ENCODE data around the gene PRKAG1.
A peak's percentile ranks its signal among the peaks of the same experiment; 100 is the strongest.

Gene PRKAG1

GRCh38 chr12:49059045-49059298 lies 40.4 kb upstream of the PRKAG1 start (continued):
- TF ChIP-seq, protein P1, sequence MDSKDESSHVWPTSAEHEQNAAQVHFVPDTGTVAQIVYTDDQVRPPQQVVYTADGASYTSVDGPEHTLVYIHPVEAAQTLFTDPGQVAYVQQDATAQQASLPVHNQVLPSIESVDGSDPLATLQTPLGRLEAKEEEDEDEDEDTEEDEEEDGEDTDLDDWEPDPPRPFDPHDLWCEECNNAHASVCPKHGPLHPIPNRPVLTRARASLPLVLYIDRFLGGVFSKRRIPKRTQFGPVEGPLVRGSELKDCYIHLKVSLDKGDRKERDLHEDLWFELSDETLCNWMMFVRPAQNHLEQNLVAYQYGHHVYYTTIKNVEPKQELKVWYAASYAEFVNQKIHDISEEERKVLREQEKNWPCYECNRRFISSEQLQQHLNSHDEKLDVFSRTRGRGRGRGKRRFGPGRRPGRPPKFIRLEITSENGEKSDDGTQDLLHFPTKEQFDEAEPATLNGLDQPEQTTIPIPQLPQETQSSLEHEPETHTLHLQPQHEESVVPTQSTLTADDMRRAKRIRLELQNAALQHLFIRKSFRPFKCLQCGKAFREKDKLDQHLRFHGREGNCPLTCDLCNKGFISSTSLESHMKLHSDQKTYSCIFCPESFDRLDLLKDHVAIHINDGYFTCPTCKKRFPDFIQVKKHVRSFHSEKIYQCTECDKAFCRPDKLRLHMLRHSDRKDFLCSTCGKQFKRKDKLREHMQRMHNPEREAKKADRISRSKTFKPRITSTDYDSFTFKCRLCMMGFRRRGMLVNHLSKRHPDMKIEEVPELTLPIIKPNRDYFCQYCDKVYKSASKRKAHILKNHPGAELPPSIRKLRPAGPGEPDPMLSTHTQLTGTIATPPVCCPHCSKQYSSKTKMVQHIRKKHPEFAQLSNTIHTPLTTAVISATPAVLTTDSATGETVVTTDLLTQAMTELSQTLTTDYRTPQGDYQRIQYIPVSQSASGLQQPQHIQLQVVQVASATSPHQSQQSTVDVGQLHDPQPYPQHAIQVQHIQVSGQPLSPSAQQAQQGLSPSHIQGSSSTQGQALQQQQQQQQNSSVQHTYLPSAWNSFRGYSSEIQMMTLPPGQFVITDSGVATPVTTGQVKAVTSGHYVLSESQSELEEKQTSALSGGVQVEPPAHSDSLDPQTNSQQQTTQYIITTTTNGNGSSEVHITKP (tag by site-specific recombination; IDR thresholded peaks at IDR 0.05) = peak; percentile 59
- TF ChIP-seq IKZF3 (tag by site-specific recombination; IDR thresholded peaks at IDR 0.05) = 0 out of 2 replicates have a peak, but pooled peaks have one; percentile 19
- peak; percentile 61 for TF ChIP-seq ZNF76 (tag by site-specific recombination; IDR thresholded peaks at IDR 0.05; ENCODE audit: borderline replicate concordance, low read depth)
- TF ChIP-seq, protein P2, sequence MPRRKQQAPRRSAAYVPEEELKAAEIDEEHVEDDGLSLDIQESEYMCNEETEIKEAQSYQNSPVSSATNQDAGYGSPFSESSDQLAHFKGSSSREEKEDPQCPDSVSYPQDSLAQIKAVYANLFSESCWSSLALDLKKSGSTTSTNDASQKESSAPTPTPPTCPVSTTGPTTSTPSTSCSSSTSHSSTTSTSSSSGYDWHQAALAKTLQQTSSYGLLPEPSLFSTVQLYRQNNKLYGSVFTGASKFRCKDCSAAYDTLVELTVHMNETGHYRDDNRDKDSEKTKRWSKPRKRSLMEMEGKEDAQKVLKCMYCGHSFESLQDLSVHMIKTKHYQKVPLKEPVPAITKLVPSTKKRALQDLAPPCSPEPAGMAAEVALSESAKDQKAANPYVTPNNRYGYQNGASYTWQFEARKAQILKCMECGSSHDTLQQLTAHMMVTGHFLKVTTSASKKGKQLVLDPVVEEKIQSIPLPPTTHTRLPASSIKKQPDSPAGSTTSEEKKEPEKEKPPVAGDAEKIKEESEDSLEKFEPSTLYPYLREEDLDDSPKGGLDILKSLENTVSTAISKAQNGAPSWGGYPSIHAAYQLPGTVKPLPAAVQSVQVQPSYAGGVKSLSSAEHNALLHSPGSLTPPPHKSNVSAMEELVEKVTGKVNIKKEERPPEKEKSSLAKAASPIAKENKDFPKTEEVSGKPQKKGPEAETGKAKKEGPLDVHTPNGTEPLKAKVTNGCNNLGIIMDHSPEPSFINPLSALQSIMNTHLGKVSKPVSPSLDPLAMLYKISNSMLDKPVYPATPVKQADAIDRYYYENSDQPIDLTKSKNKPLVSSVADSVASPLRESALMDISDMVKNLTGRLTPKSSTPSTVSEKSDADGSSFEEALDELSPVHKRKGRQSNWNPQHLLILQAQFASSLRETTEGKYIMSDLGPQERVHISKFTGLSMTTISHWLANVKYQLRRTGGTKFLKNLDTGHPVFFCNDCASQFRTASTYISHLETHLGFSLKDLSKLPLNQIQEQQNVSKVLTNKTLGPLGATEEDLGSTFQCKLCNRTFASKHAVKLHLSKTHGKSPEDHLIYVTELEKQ (tag by site-specific recombination; IDR thresholded peaks at IDR 0.05; ENCODE audit: borderline replicate concordance) = no peak

GRCh38 chr12:49058366-49059044 lies 39.9 kb upstream of the PRKAG1 start:
- Histone ChIP-seq H3K4me1 (ENCODE audit: control insufficient read depth, insufficient read depth, low read length) (peaks cover 11% of the 10 kb centered on the region), H3K9me3 (ENCODE audit: control insufficient read depth, insufficient read depth, low read depth, low read length) (no peaks in the 10 kb centered on the region), H3K27ac (ENCODE audit: extremely low read depth, low read depth, low read length) (peak overlapping the region; percentile 93; the same call in 1 of the 2 replicates), H3K36me3 (ENCODE audit: control insufficient read depth in 2 of 2, insufficient read depth in 1 of 2, low read length in 2 of 2) (peaks cover 7 to 24% of the 10 kb centered on the region in 2 experiments; a peak in 2 of 3 replicates), H3K4me3 (ENCODE audit: low read depth, low read length) (peak overlapping the region; percentile 95)
- CTCF ChIA-PET = interaction anchor here (0.6 to 2.4 kb wide), 9 partner anchors 9 to 62 kb away, joined by 3 to 18 read pairs (median 4); no protein-coding TSS in a partner anchor
- POLR2A ChIA-PET = interaction anchor here (1.1 to 3.6 kb wide), 8 partner anchors 10 to 130 kb away, joined by 3 to 26 read pairs (median 5); partner anchors contain the start of genes ARF3, RHEBL1, TUBA1A and TUBA1B
- TF ChIP-seq PRDM1 (tag by site-specific recombination; IDR thresholded peaks at IDR 0.05) (no peak; the same call in 1 of the 2 replicates), ZNF518A (tag by site-specific recombination; conservative IDR thresholded peaks at IDR 0.05; ENCODE audit: low read depth) (no peak), ZBTB44 (tag by site-specific recombination; IDR thresholded peaks at IDR 0.05) (no peak), ZNF202 (tag by site-specific recombination; IDR thresholded peaks at IDR 0.05; ENCODE audit: borderline replicate concordance) (no peak), ZNF670 (tag by site-specific recombination; IDR thresholded peaks at IDR 0.05; ENCODE audit: low read depth) (no peak), OVOL3 (tag by site-specific recombination; IDR thresholded peaks at IDR 0.05) (no peak), YY2 (tag by site-specific recombination; IDR thresholded peaks at IDR 0.05) (no peak), ZNF140 (tag by site-specific recombination; IDR thresholded peaks at IDR 0.05) (no peak), KLF16 (tag by site-specific recombination; IDR thresholded peaks at IDR 0.05) (no peak), ZNF133 (tag by site-specific recombination; IDR thresholded peaks at IDR 0.05) (no peak), ZFP69B (tag by site-specific recombination; IDR thresholded peaks at IDR 0.05) (no peak)

Data from HEK293 (cell line).